OCI-LY7 (cell line): ENCODE results near the gene CMSS1.

ENCODE experiments used
- CTCF ChIP-seq: fragments of 200-600 bp; sonication (generic); conservative IDR thresholded peaks from 2 replicates; pipeline ENCODE4 v1.5.1; 2014; ENCODE audit warnings: mild to moderate bottlenecking, antibody characterized with exemption, low read length, moderate library complexity, mixed read lengths
- EZH2phosphoT487 ChIP-seq: fragments of 200-600 bp; sonication (generic); IDR thresholded peaks from 2 replicates; pipeline ENCODE4 v1.6.1; 2018; ENCODE audit warnings: low read depth, borderline replicate concordance, mild to moderate bottlenecking, mixed run types, antibody characterized with exemption, low read length, moderate library complexity, mixed read lengths

DNA sequence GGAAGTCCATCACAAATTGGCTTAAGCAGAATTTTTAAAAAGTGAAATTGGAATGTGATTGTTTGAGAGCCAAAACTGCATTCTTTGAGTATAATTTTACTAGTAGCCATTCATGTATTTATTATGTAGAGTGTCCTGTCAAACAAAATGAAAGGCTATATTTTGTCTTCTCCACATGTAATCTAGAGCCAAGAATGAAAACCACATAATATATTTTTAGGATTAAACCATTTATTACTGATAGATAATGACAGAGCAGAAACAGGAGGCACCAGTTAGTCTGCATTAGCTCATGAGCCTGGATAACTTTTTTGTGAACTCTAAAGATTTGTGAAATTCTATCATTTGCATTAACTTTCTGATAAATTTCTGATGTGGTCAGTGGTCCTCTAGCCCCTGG lies 166.5 kb downstream of the CMSS1 start:
- TF ChIP-seq CTCF (no peak), EZH2phosphoT487 (no peak)
